NCI-H1417 (cell line): ENCODE measurements around the gene CAVIN1.
A peak's percentile ranks its signal among the peaks of the same experiment; 100 is the strongest.
"Not testable (repeated sequence)": the region's sequence is repeated elsewhere in the genome, so short reads cannot be mapped to it uniquely, and the experiment has no call there.

ENCODE experiments used
- DNase-seq, 3 experiments: peaks; one replicate each; lab custom pipeline; 2025; lab: John Stamatoyannopoulos, UW

The CAVIN1 gene

DNA sequence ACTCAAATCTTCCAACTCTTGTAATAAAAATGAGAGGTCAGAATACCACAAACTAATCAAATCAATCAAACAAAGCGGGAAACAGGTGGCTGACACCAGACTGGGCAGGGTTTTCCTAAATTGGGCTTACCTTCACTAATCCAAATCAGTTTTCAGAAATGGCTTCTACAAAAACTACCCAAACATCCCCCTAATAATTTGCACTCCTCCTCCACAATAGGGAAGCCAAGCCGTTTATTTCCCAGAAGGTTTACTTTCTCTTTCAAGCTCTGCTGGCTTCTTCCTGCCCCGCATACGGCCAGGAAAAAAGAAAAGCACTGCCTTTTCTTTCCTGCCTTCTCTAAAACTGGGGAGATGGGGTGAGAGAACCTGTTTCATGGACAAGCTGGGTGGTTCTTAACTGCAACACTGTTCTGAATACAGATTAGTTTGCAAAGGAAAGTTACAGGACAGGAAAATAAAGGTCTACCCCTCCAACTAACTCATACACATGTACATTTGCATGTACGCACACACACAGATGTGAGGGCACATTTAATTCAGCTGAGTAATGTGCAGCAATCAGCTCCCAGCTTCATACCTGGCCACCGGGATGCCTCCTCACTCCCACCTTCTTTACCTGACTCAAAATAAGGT, 44.0 kb downstream of the CAVIN1 start:
- peak in 2 of 3 experiments; percentile 58 to 60 for DNase-seq

DNA sequence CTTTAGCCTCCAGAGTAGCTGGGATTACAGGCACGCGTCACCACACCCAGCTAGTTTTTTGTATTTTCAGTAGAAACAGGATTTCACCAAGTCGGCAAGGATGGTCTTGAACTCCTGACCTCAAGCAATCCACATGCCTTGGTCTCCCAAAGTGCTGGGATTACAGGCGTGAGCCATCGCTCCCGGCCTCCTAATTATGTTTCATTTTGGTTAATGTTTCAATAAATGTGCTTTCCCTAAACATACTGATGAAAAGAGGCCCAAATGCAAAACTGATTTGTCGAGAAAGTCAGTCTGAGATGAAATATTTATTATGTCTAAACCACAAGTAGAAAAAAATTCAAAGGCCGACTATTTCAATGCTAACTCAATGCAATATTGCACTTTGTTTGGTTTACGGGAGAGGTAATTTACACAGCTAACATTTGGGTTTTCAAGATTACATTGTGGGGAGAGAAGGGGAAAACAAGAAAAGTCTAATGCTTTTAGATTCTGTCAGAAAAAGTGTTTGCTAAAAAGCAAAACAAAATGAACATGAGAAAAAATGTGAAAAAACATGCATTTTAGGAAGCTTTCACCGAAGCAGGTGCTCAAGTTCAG, 44.6 kb downstream of the CAVIN1 start:
- peak in 1 of 3 experiments; percentile 50 for DNase-seq

GRCh38 chr17:42373896-42374295, 49.2 kb downstream of the CAVIN1 start:
- DNase-seq, result no peak

- DNase-seq, result no peak
Observed at GRCh38 chr17:42372142-42372541, 50.9 kb downstream of the CAVIN1 start.

GRCh38 chr17:42368797-42369561, 54.1 kb downstream of the CAVIN1 start:
- not testable (repeated sequence) for DNase-seq

- DNase-seq, result not testable (repeated sequence)
Observed at GRCh38 chr17:42368310-42368709, 54.7 kb downstream of the CAVIN1 start.

GRCh38 chr17:42366176-42367023, 56.7 kb downstream of the CAVIN1 start:
- DNase-seq, result not testable (repeated sequence)

GRCh38 chr17:42365136-42365535, 57.9 kb downstream of the CAVIN1 start:
- no peak for DNase-seq

DNA sequence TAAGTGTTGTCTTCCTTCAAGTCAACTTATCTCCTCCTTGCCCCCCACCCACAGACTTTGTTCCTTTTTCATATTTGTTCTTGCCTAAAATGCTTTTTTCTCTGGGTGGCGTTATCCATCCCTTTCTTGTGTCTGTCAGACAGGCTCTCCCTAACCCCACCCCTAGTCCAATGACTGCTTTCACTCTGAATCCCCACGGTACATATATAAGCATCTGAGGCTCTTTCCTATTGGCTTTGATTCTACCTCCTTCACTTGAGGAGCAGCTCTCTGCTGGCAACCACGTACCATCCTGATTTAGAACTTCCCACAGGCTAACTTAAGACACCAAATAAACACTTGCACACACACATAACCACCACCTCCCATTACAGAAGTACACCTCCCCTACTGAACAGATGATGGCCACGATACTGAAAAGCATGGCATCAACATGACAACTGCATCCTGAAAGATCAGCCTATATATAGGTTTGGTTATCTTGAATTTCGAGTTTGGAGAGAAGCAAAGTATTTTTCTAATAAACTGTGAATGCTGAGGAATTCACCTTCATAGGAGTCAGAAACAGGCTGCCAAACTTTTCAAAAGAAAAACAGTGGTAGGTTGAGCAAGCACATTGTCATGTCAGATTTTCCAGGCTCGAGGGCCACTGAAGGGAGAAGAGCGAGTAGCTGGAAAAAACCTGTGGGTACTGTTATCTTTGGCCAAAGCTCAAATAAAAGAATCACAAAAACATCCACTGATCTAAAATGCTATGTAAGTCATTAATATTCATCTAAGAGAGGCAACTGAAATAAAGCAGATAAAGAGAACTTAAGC, 59.1 kb downstream of the CAVIN1 start:
- no peak for DNase-seq

- no peak for DNase-seq
Observed at GRCh38 chr17:42363231-42363630, 59.8 kb downstream of the CAVIN1 start.

DNA sequence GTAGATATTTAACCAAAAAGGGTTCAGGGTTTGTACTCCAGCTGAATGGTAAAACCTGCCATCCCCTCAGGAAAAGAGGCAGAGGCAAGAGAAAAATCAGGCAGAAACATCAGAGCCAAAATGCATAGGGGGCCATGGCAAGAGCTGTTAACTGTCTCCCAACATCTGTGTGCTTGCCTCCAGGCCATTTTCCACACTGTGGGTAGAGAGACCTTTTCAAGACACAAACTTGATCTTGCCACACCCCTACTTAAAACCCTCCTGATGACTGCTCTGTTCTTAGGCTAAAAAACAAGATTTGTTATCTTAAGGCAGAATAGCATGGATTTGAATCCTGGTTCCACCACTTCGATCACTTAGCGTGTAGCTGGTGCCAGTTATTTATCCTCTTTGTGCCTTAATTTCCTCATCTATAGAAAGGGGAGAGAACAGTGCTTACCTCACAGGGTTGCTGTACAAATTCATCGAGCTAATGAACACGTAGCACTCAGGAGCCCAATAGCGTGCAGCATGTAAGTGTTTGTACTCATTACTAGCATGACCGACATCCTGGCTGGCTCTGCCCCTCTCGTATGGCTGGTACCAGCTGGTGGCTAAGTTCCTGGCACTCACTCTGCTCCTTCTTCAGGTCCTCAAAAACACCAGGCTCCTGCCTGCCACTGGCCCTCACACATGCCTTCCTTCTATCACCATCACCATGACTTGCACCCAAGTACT, 60.7 kb downstream of the CAVIN1 start:
- DNase-seq, result peak; percentile 2 to 22 (median 16)

DNA sequence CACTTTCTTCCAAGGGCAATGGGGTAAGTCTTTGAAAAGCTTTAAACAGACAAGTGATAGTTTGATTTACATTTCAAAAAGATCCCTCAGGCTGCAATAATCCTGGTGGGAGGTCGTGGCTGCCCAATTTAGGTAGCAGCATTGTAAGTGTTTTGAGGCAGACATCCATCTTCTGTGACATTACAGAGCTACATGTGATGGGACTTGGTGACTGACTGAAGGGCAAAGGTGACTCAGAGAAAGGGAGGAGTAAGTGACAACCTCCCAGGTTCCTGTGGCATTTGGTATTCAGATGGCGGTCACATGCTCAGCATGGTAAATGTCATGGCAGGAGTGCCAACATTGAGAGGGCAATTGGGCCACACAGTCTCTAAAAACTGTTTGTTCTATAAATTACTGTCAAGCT, 61.3 kb downstream of the CAVIN1 start:
- peak in 2 of 3 experiments; percentile 2 to 36 for DNase-seq

DNA sequence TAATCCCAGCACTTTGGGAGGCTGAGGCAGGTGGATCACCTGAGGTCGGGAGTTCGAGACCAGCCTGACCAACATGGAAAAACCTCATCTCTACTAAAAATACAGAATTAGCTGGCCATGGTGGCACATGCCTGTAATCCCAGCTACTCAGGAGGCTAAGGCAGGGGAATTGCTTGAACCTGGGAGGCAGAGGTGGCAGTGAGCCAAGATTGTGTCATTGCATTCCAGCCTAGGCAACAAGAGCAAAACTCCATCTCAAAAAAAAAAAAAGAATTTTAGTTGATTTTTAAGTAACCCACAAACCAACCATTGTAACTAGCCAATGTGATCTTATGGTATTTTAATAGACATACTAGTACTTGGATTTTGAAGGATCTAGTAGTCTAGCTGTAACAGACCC, 62.7 kb downstream of the CAVIN1 start:
- DNase-seq, result not testable (repeated sequence)

DNA sequence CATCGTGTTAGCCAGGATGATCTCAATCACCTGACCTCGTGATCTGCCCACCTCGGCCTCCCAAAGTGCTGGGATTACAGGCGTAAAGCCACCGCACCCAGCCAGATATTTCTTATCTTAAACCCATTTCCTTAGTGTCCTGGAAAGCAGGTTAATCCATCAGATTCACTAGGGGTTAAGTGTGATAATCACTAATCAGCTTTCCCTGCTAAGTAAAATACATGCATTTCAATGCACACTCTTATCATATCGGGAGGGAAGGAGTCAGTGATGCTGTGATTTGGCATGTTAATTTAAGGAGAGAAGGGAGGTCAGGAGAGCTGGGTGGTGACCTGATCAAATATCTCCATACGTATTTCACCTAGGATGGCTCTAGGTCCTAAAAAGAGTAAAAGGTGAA, 63.9 kb downstream of the CAVIN1 start:
- DNase-seq, result no peak

DNA sequence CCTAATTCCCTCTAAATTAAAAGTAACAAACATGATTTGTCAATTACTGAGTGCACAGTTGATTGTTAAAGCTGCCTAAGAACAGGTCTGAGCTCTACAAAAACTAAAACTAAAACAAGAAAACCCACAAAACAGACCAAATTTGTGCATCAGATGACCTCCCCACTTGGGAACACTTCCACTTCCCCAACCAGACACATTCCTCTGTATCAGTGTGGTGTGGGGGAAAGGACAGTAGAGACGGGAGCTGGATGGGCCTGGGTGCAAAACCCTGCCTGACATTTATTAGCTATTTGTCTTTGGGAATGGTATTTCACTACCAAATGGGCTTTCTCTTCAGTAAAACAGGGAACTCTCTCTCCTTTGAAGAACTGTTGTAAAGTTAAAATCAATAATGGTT, 64.6 kb downstream of the CAVIN1 start:
- no peak for DNase-seq

DNA sequence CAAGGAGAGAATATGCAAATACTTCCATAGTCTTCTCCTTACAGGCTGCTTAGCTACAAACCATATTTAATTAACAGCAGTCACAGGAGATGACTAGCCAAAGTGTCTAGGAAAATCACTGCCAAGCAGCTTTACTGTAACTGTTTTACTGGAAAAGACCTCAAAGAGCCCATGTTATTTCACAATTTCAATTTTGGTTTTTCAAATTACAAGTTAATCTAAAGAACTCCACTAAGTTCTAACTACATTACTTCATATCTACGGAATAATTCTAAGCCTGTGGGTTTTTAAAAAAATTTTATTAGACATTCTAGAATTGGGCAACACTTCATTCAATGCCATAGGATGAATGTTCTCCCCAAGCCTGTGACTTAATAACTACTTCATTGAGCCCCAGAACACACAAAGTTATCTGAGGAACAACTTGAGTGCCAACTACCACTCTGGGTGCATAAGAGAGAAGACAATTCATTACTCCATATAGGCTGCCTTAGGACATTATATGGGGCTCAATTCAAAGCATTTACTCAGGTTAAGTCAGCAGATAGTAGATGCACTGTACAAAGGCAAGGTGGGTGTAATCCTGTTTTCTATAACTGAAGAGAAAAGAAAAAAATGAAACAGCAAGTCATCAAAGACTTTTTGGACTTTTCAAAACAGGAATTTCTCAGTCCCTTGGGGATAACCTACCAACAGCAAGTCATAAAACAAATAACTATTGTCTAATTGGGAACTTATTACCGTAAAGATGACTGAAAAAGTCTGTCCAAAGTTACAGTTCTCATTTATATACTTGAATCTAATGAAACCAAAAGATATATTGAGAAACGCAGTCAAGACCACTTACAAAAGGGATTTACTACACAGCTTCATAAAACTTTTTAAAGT, 67.9 kb downstream of the CAVIN1 start:
- no peak for DNase-seq
